Measurements from ENCODE around the gene NMNAT2.

DNA sequence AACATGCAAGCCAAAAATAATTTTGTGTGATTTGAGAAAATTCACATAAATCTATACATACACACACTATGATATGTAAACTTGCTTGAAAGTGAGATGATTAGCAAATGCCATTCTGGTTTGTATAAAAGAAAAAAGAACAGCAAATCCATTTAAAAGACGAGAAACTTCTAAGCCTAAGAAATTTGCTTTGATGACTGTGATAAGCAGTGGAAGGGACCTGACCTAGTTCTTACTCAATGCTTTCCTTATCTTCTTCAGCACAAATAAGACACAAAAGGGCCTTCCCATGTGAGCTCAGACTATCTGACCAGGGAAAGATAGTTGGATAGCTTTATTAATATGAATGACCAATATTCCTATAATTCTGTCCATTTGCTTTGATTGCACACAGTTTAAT is 25.3 kb upstream of the NMNAT2 start:
- TF ChIP-seq, protein P1, sequence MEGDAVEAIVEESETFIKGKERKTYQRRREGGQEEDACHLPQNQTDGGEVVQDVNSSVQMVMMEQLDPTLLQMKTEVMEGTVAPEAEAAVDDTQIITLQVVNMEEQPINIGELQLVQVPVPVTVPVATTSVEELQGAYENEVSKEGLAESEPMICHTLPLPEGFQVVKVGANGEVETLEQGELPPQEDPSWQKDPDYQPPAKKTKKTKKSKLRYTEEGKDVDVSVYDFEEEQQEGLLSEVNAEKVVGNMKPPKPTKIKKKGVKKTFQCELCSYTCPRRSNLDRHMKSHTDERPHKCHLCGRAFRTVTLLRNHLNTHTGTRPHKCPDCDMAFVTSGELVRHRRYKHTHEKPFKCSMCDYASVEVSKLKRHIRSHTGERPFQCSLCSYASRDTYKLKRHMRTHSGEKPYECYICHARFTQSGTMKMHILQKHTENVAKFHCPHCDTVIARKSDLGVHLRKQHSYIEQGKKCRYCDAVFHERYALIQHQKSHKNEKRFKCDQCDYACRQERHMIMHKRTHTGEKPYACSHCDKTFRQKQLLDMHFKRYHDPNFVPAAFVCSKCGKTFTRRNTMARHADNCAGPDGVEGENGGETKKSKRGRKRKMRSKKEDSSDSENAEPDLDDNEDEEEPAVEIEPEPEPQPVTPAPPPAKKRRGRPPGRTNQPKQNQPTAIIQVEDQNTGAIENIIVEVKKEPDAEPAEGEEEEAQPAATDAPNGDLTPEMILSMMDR (IDR thresholded peaks at IDR 0.05): no peak
- no peak for TF ChIP-seq POLR2A (IDR thresholded peaks at IDR 0.05)

Measured in ovary (tissue), 3 donors.